HepG2 (cell line): ENCODE measurements around the gene THUMPD2. TPM values are rescaled to one million over a fixed set of nuclear protein-coding genes. Genes with fewer than 3 reads are reported as not detected.

Experiments
- ATAC-seq: fragments of 200-7000 bp; cut with Tn5 transposase; 3 replicates; pipeline ENCODE4 v1.9.1; 2020; ENCODE audit warnings: mild to moderate bottlenecking, moderate library complexity
- BruUV-seq: library from RNA; stranded (reverse); fragments of 400-500 nt; replicated peaks from 2 replicates; lab custom pipeline; 2021; lab: Mats Ljungman, UMichigan
- CTCF ChIA-PET: fragments of 300-600 bp; formaldehyde crosslinking; extraction: SDS; loops from one replicate; lab custom pipeline; 2021; ENCODE audit warnings: low total read pairs, inconsistent platforms, low intra/inter-chr PET ratio; lab: Yijun Ruan, JAX
- POLR2A ChIA-PET: fragments of 350-600 bp; sonication (Branson Sonifier 250); formaldehyde crosslinking; loops from one replicate; lab custom pipeline; 2020; ENCODE audit warnings: antibody characterized with exemption, inconsistent platforms; lab: Yijun Ruan, JAX
- DNase-seq: peaks from one replicate; pipeline ENCODE4 v3.0.0-alpha.2; 2015; ENCODE audit warnings: low spot score
- FAIRE-seq: peaks from 3 replicates; lab custom pipeline; 2011; peaks lifted over from hg19 to GRCh38; lab: Jason Lieb, UNC
- H2AFZ ChIP-seq: one replicate; pipeline ENCODE4 v1.6.1; 2011; ENCODE audit warnings: low read length, inconsistent platforms
- H3K27ac ChIP-seq: fragments of 300-600 bp; 3 replicates; pipeline ENCODE4 v1.8.0; 2011; ENCODE audit warnings: mixed run types, mild to moderate bottlenecking, mixed read lengths, low read length, inconsistent platforms; ENCODE audit not compliant: insufficient read depth; ENCODE audit errors: extremely low read length
- H3K27me3 ChIP-seq, 2 experiments: fragments of 200-600 bp in 1 of 2; 2 replicates in 1 of 2; 3 replicates in 1 of 2; pipeline versions ENCODE4 v1.6.0 to v1.8.0; 2011; ENCODE audit warnings: low read length in 2 of 2, mild to moderate bottlenecking in 2 of 2, moderate library complexity in 2 of 2, inconsistent platforms in 1 of 2; ENCODE audit not compliant: insufficient read depth in 2 of 2, control insufficient read depth in 1 of 2
- H3K36me3 ChIP-seq, 2 experiments: fragments of 200-600 bp in 1 of 2; replicated peaks in 1 of 2; 2 replicates in 1 of 2; 3 replicates in 1 of 2; pipeline versions ENCODE4 v1.5.1 to v1.8.0; 2011; ENCODE audit warnings: low read length in 2 of 2, inconsistent platforms in 1 of 2; ENCODE audit not compliant: insufficient read depth in 2 of 2, control insufficient read depth in 1 of 2
- H3K4me1 ChIP-seq: 2 replicates; pipeline ENCODE4 v1.5.1; 2012; ENCODE audit warnings: low read length, inconsistent platforms; ENCODE audit not compliant: insufficient read depth
- H3K4me2 ChIP-seq: 2 replicates; pipeline ENCODE4 v1.6.0; 2011; ENCODE audit warnings: low read depth, low read length, inconsistent platforms
- H3K4me3 ChIP-seq, 3 experiments: fragments of 200-600 bp in 1 of 3; sonication (generic), shearing (Covaris generic) in 1 of 3; replicated peaks in 1 of 3; 2 replicates each; pipeline ENCODE4 v1.5.1; 2011 to 2016; ENCODE audit warnings: low read length in 3 of 3, inconsistent platforms in 2 of 3, low read depth in 2 of 3, mild to moderate bottlenecking in 2 of 3, control low read depth in 1 of 3, mixed read lengths in 1 of 3; ENCODE audit not compliant: insufficient read depth in 1 of 3
- H3K79me2 ChIP-seq: one replicate; pipeline ENCODE4 v1.6.1; 2011; ENCODE audit warnings: low read length, inconsistent platforms; ENCODE audit not compliant: insufficient read depth
- H3K9ac ChIP-seq: 2 replicates; pipeline ENCODE4 v1.6.0; 2011; ENCODE audit warnings: mild to moderate bottlenecking, low read depth, low read length, inconsistent platforms; ENCODE audit not compliant: insufficient read depth
- H3K9me3 ChIP-seq: 2 replicates; pipeline ENCODE4 v1.5.1; 2012; ENCODE audit warnings: mild to moderate bottlenecking, low read length
- H4K20me1 ChIP-seq: 2 replicates; pipeline ENCODE4 v1.6.0; 2011; ENCODE audit warnings: inconsistent platforms, mild to moderate bottlenecking, low read length, moderate library complexity; ENCODE audit not compliant: insufficient read depth
- CTCF ChIP-seq: sonication (generic); formaldehyde crosslinking; IDR thresholded peaks from 2 replicates; pipeline ENCODE4 v1.5.0; 2020; ENCODE audit warnings: mild to moderate bottlenecking, missing genetic modification reagents, moderate library complexity
- DDIT3 ChIP-seq: sonication (generic); formaldehyde crosslinking; IDR thresholded peaks from 2 replicates; pipeline ENCODE4 v1.4.0; 2020; ENCODE audit warnings: mild to moderate bottlenecking, missing genetic modification reagents
- FOXP1 ChIP-seq, 2 experiments: fragments of 450-650 bp in 1 of 2; IDR thresholded peaks; 2 replicates each; pipeline ENCODE4 v1.6.1; 2017 to 2018; ENCODE audit warnings: antibody characterized with exemption in 1 of 2
- KAT7 ChIP-seq: IDR thresholded peaks from 2 replicates; pipeline ENCODE4 v1.6.1; 2018; ENCODE audit warnings: borderline replicate concordance, missing compliant biosample characterization
- SMC3 ChIP-seq: IDR thresholded peaks from 2 replicates; pipeline ENCODE4 v1.6.1; 2011; ENCODE audit warnings: low read length, improper control_type of control experiment
- STAG1 ChIP-seq: sonication (generic); formaldehyde crosslinking; IDR thresholded peaks from 2 replicates; pipeline ENCODE4 v1.4.0; 2020; ENCODE audit warnings: missing genetic modification reagents
- ZNF275 ChIP-seq: sonication (generic); formaldehyde crosslinking; IDR thresholded peaks from 2 replicates; pipeline ENCODE4 v1.8.0; 2022; ENCODE audit warnings: missing genetic modification reagents, mild to moderate bottlenecking, inconsistent platforms, borderline replicate concordance
- WGBS: methylation state at CpG from one replicate; pipeline ENCODE4 v1.1.6; 2017; ENCODE audit warnings: low lambda C conversion rate; 5-methylcytosine and 5-hydroxymethylcytosine counted together
- in situ Hi-C: cut with HindIII; loops from 2 replicates; pipeline ENCODE4 v1.10.0; 2017; ENCODE audit warnings: low pct_unique_long_range_greater_than_20kb; ENCODE audit not compliant: extremely low pct_ligation_motif_present
- intact Hi-C: fragments of 100-400 bp; cut with micrococcal nuclease; formaldehyde crosslinking; loops from one replicate; pipeline ENCODE4 v1.10.0; 2022; ENCODE audit not compliant: unreplicated experiment
- polyA plus RNA-seq, 8 experiments: library from polyadenylated mRNA; depleted of rRNA in 3 of 8; stranded (reverse) in 7 of 8; unstranded in 1 of 8; fragments of >200 nt; fragmentation: Illumina TruSeq in 4 of 8; extraction: Trizol in 4 of 8; gene quantifications; 2 replicates each; pipeline versions ENCODE4 v1.2.1 to v1.2.3, GENCODE V29; 2011 to 2016; ENCODE audit warnings: low read depth in 4 of 8, missing spikeins in 1 of 8, mixed read lengths in 1 of 8; ENCODE audit not compliant: insufficient read depth in 1 of 8
- total RNA-seq, 5 experiments: library from RNA; depleted of rRNA; stranded (reverse); fragments of >200 nt; fragmentation: Illumina TruSeq; extraction: Trizol; gene quantifications; 2 replicates each; pipeline ENCODE4 v1.2.3, GENCODE V29; 2016; ENCODE audit warnings: low read depth in 1 of 5

THUMPD2 gene
- total and polyA plus RNA-seq, 2 of the 13 experiments (the other 11 are each of a cell fraction or from before 2014, with no cell fraction given), result 11.8 to 15.6 TPM

GRCh38 chr2:39696838-39697237, 82.2 kb downstream of the THUMPD2 start:
- Histone ChIP-seq H3K4me2 (no peak overlapping the region), H3K27me3 (no peaks in the 10 kb centered on the region), H3K9ac (no peak overlapping the region; the same call in 1 of the 2 replicates), H3K4me1 (peaks cover 8% of the 10 kb centered on the region; the same call in 1 of the 2 replicates), H3K36me3 (no peaks in the 10 kb centered on the region), H3K4me3 (no peak overlapping the region), H3K79me2 (no peaks in the 10 kb centered on the region), H3K9me3 (peaks cover 11% of the 10 kb centered on the region), H3K27ac (no peak overlapping the region), H2AFZ (no peak overlapping the region), H4K20me1 (no peaks in the 10 kb centered on the region)
- DNase-seq (peak; percentile 12), ATAC-seq (peak; percentile 50; the same call in 1 of the 3 replicates), FAIRE-seq (no peak)
- 50% methylated on average over 1 of the region's 1 CpG for WGBS
- ChIA-PET CTCF (interaction anchor here (1.0 to 1.3 kb wide), 2 partner anchors 180 to 183 kb away, joined by 3 to 5 read pairs; no protein-coding TSS in a partner anchor), POLR2A (no interaction called here)
- BruUV-seq, result no TSS peak
- in situ Hi-C loops (no loop called here), intact Hi-C loops (loop anchor here (10.0 kb wide), 1 partner anchor 182 kb away; no protein-coding TSS in a partner anchor)
- TF ChIP-seq ZNF275 (CRISPR knock-in tag) (no peak), FOXP1 (IDR thresholded peaks at IDR 0.05) (no peak), FOXP1 (CRISPR knock-in tag; IDR thresholded peaks at IDR 0.05) (no peak), SMC3 (peak; percentile 16; the same call in 1 of the 2 replicates), STAG1 (CRISPR knock-in tag) (peak; percentile 62), KAT7 (no peak), DDIT3 (CRISPR knock-in tag) (no peak), CTCF (CRISPR knock-in tag) (peak; percentile 16; the same call in 1 of the 2 replicates)
